K562 (cell line): Measurements from ENCODE around the gene EML5.

Source experiments
- CAMTA2 ChIP-seq: fragments of 250-450 bp; sonication (Bioruptor Pico); conservative IDR thresholded peaks from 2 replicates; pipeline ENCODE4 v1.5.1; 2022
- CEBPB ChIP-seq: fragments of 450-650 bp; IDR thresholded peaks from 2 replicates; pipeline ENCODE4 v1.6.1; 2016; ENCODE audit warnings: missing genetic modification characterization, missing compliant biosample characterization
- COPS2 ChIP-seq: fragments of 450-650 bp; conservative IDR thresholded peaks from 2 replicates; pipeline ENCODE4 v1.6.1; 2016; ENCODE audit warnings: mild to moderate bottlenecking, moderate library complexity
- MCM7 ChIP-seq, 2 experiments: fragments of 450-650 bp; IDR thresholded peaks; 2 replicates each; pipeline ENCODE4 v1.6.1; 2016 to 2018
- MED1 ChIP-seq: sonication (generic); formaldehyde crosslinking; IDR thresholded peaks from 2 replicates; pipeline ENCODE4 v1.8.1; 2023; ENCODE audit warnings: missing genetic modification reagents, borderline replicate concordance
- POLR2A ChIP-seq: fragments of 450-650 bp; conservative IDR thresholded peaks from 2 replicates; pipeline ENCODE4 v1.6.1; 2016
- SAP30 ChIP-seq: fragments of 200-600 bp; sonication (generic); IDR thresholded peaks from 2 replicates; pipeline ENCODE4 v1.6.1; 2012; ENCODE audit warnings: borderline replicate concordance, low read depth, mild to moderate bottlenecking, moderate library complexity, low read length, control low read depth, inconsistent platforms; ENCODE audit not compliant: insufficient read depth, poor library complexity, severe bottlenecking
- SMARCB1 ChIP-seq: IDR thresholded peaks from 2 replicates; pipeline ENCODE4 v1.6.1; 2011; ENCODE audit warnings: improper control_type of control experiment, low read depth; ENCODE audit not compliant: insufficient read length
- SNRNP70 ChIP-seq: fragments of 200-400 bp; formaldehyde crosslinking; optimal IDR thresholded peaks from 2 replicates; pipeline ENCODE3; 2017; ENCODE audit warnings: low read depth, low read length
- ZNF324 ChIP-seq: fragments of 250-450 bp; sonication (Bioruptor Pico); IDR thresholded peaks from 2 replicates; pipeline ENCODE4 v1.4.0; 2020; ENCODE audit warnings: mild to moderate bottlenecking
- TF ChIP-seq, protein P1 (sequence below): sonication (generic); formaldehyde crosslinking; IDR thresholded peaks from 2 replicates; pipeline ENCODE4 v1.8.1; 2023; ENCODE audit warnings: mild to moderate bottlenecking, missing genetic modification reagents
- TF ChIP-seq, protein P2 (sequence below), 2 experiments: fragments of 450-650 bp in 1 of 2; IDR thresholded peaks; 2 replicates each; pipeline ENCODE4 v1.6.1; 2011 to 2017; ENCODE audit warnings: low read depth in 2 of 2, antibody characterized with exemption in 1 of 2, borderline replicate concordance in 1 of 2, low read length in 1 of 2, mild to moderate bottlenecking in 1 of 2, mixed read lengths in 1 of 2; ENCODE audit not compliant: control insufficient read depth in 1 of 2
- TF ChIP-seq, protein P3 (sequence below), 3 experiments: IDR thresholded peaks in 2 of 3; conservative IDR thresholded peaks in 1 of 3; 2 replicates each; pipeline ENCODE4 v1.5.1; 2011 to 2012; ENCODE audit warnings: low read length in 3 of 3, mild to moderate bottlenecking in 3 of 3, control low read depth in 2 of 3, improper control_type of control experiment in 1 of 3, inconsistent platforms in 1 of 3, low read depth in 1 of 3, mixed read lengths in 1 of 3, moderate library complexity in 1 of 3; ENCODE audit not compliant: insufficient read depth in 2 of 3
- TF ChIP-seq, protein P4 (sequence below): fragments of 250-450 bp; sonication (Bioruptor Pico); IDR thresholded peaks from 2 replicates; pipeline ENCODE4 v1.5.0; 2020; ENCODE audit warnings: mild to moderate bottlenecking, borderline replicate concordance

DNA sequence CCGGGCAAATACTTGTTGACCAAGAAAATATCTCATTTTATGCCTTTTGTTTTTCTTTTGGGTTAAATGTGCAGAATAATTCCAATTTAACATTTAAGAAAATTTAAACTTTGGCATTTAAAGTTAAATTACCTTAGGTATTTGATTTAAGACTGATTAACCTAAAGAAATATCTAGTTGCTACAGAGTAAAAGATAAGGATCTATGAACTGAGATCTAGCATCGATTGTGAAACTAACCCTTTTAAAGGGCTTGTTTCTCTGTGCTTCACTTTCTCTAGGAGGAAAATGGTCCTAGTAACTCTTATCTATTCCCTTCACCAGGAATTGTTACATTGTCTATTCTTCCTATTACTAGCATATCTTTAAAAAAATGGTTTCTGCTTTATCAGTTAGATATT lies 29.1 kb upstream of the EML5 start:
- no peak for TF ChIP-seq MED1 (CRISPR knock-in tag)
- no peak for TF ChIP-seq ZNF324 (CRISPR knock-in tag)
- no peak for TF ChIP-seq POLR2A
- no peak for TF ChIP-seq MCM7 (IDR thresholded peaks at IDR 0.05)
- TF ChIP-seq, protein P1, sequence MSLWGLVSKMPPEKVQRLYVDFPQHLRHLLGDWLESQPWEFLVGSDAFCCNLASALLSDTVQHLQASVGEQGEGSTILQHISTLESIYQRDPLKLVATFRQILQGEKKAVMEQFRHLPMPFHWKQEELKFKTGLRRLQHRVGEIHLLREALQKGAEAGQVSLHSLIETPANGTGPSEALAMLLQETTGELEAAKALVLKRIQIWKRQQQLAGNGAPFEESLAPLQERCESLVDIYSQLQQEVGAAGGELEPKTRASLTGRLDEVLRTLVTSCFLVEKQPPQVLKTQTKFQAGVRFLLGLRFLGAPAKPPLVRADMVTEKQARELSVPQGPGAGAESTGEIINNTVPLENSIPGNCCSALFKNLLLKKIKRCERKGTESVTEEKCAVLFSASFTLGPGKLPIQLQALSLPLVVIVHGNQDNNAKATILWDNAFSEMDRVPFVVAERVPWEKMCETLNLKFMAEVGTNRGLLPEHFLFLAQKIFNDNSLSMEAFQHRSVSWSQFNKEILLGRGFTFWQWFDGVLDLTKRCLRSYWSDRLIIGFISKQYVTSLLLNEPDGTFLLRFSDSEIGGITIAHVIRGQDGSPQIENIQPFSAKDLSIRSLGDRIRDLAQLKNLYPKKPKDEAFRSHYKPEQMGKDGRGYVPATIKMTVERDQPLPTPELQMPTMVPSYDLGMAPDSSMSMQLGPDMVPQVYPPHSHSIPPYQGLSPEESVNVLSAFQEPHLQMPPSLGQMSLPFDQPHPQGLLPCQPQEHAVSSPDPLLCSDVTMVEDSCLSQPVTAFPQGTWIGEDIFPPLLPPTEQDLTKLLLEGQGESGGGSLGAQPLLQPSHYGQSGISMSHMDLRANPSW: no peak
- no peak for TF ChIP-seq CAMTA2 (CRISPR knock-in tag)
- TF ChIP-seq CEBPB: no peak
- TF ChIP-seq SNRNP70: no peak
- TF ChIP-seq, protein P2, sequence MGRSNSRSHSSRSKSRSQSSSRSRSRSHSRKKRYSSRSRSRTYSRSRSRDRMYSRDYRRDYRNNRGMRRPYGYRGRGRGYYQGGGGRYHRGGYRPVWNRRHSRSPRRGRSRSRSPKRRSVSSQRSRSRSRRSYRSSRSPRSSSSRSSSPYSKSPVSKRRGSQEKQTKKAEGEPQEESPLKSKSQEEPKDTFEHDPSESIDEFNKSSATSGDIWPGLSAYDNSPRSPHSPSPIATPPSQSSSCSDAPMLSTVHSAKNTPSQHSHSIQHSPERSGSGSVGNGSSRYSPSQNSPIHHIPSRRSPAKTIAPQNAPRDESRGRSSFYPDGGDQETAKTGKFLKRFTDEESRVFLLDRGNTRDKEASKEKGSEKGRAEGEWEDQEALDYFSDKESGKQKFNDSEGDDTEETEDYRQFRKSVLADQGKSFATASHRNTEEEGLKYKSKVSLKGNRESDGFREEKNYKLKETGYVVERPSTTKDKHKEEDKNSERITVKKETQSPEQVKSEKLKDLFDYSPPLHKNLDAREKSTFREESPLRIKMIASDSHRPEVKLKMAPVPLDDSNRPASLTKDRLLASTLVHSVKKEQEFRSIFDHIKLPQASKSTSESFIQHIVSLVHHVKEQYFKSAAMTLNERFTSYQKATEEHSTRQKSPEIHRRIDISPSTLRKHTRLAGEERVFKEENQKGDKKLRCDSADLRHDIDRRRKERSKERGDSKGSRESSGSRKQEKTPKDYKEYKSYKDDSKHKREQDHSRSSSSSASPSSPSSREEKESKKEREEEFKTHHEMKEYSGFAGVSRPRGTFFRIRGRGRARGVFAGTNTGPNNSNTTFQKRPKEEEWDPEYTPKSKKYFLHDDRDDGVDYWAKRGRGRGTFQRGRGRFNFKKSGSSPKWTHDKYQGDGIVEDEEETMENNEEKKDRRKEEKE (IDR thresholded peaks at IDR 0.05; ENCODE audit: borderline replicate concordance in 1 of 2, control insufficient read depth in 1 of 2, low read depth in 2 of 2, low read length in 1 of 2): no peak
- TF ChIP-seq, protein P3, sequence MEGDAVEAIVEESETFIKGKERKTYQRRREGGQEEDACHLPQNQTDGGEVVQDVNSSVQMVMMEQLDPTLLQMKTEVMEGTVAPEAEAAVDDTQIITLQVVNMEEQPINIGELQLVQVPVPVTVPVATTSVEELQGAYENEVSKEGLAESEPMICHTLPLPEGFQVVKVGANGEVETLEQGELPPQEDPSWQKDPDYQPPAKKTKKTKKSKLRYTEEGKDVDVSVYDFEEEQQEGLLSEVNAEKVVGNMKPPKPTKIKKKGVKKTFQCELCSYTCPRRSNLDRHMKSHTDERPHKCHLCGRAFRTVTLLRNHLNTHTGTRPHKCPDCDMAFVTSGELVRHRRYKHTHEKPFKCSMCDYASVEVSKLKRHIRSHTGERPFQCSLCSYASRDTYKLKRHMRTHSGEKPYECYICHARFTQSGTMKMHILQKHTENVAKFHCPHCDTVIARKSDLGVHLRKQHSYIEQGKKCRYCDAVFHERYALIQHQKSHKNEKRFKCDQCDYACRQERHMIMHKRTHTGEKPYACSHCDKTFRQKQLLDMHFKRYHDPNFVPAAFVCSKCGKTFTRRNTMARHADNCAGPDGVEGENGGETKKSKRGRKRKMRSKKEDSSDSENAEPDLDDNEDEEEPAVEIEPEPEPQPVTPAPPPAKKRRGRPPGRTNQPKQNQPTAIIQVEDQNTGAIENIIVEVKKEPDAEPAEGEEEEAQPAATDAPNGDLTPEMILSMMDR (IDR thresholded peaks at IDR 0.05 in 2 of 3, conservative IDR thresholded peaks at IDR 0.05 in 1 of 3; ENCODE audit: insufficient read depth in 2 of 3, low read depth in 1 of 3, low read length in 3 of 3): no peak
- TF ChIP-seq, protein P4, sequence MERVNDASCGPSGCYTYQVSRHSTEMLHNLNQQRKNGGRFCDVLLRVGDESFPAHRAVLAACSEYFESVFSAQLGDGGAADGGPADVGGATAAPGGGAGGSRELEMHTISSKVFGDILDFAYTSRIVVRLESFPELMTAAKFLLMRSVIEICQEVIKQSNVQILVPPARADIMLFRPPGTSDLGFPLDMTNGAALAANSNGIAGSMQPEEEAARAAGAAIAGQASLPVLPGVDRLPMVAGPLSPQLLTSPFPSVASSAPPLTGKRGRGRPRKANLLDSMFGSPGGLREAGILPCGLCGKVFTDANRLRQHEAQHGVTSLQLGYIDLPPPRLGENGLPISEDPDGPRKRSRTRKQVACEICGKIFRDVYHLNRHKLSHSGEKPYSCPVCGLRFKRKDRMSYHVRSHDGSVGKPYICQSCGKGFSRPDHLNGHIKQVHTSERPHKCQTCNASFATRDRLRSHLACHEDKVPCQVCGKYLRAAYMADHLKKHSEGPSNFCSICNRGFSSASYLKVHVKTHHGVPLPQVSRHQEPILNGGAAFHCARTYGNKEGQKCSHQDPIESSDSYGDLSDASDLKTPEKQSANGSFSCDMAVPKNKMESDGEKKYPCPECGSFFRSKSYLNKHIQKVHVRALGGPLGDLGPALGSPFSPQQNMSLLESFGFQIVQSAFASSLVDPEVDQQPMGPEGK (CRISPR knock-in tag): no peak
- TF ChIP-seq COPS2: no peak
- TF ChIP-seq SMARCB1: no peak
- TF ChIP-seq SAP30: no peak
